PFSK-1 (cell line): ENCODE measurements around the gene RAP1GAP2.

Source experiments
- FOXP2 ChIP-seq: optimal IDR thresholded peaks from 2 replicates; pipeline ENCODE3; 2011; ENCODE audit warnings: borderline replicate concordance, control low read depth, inconsistent platforms; ENCODE audit not compliant: insufficient read depth; ENCODE audit errors: extremely low read length, extremely low read depth
- POLR2AphosphoS5 ChIP-seq: IDR thresholded peaks from 2 replicates; pipeline ENCODE4 v1.6.1; 2012; ENCODE audit warnings: low read depth, mild to moderate bottlenecking, control low read depth, low read length, moderate library complexity
- REST ChIP-seq, 2 experiments: IDR thresholded peaks; 2 replicates each; pipeline versions ENCODE4 v1.6.1 to v1.8.0; 2011 to 2012; ENCODE audit warnings: low read depth in 2 of 2, low read length in 2 of 2, control low read depth in 1 of 2, inconsistent platforms in 1 of 2, mild to moderate bottlenecking in 1 of 2, moderate library complexity in 1 of 2; ENCODE audit not compliant: insufficient read depth in 1 of 2
- SIN3A ChIP-seq: IDR thresholded peaks from 2 replicates; pipeline ENCODE4 v1.6.1; 2012; ENCODE audit warnings: mild to moderate bottlenecking, low read length, moderate library complexity, borderline replicate concordance; ENCODE audit not compliant: insufficient read depth
- TAF1 ChIP-seq: IDR thresholded peaks from 2 replicates; pipeline ENCODE4 v1.6.1; 2012; ENCODE audit warnings: low read length, control low read depth, borderline replicate concordance; ENCODE audit not compliant: insufficient read depth

Gene RAP1GAP2

GRCh38 chr17:2946144-2946543 lies 149.9 kb downstream of the RAP1GAP2 start:
- TF ChIP-seq FOXP2, result no peak
- TF ChIP-seq POLR2AphosphoS5, result no peak
- TF ChIP-seq TAF1, result no peak
- no peak for TF ChIP-seq SIN3A
- TF ChIP-seq REST (IDR thresholded peaks at IDR 0.05; ENCODE audit: insufficient read depth in 1 of 2, low read depth in 2 of 2, low read length in 2 of 2), result no peak

DNA sequence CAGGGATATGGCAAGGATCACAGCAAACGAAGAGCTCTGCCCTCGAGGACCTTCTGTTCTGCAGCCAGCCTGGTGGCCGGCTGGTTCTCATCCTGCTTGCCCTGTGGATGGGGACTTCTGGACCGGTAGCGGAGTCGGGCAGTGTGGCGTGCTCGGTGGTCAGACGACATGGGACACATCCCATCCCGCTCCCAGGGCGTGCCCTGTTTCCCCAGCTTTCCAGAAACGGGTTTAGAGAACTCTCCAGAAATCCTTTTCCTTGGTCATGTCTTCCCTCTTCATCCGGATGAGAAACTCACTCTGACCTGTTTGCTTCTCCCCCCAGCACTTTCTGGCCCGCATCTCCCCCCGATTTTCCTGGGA lies 151.3 kb downstream of the RAP1GAP2 start:
- no peak for TF ChIP-seq REST (IDR thresholded peaks at IDR 0.05; ENCODE audit: insufficient read depth in 1 of 2, low read depth in 2 of 2, low read length in 2 of 2)
- no peak for TF ChIP-seq TAF1

- no peak for TF ChIP-seq TAF1
Measured at GRCh38 chr17:2947996-2948550, 151.8 kb downstream of the RAP1GAP2 start.

DNA sequence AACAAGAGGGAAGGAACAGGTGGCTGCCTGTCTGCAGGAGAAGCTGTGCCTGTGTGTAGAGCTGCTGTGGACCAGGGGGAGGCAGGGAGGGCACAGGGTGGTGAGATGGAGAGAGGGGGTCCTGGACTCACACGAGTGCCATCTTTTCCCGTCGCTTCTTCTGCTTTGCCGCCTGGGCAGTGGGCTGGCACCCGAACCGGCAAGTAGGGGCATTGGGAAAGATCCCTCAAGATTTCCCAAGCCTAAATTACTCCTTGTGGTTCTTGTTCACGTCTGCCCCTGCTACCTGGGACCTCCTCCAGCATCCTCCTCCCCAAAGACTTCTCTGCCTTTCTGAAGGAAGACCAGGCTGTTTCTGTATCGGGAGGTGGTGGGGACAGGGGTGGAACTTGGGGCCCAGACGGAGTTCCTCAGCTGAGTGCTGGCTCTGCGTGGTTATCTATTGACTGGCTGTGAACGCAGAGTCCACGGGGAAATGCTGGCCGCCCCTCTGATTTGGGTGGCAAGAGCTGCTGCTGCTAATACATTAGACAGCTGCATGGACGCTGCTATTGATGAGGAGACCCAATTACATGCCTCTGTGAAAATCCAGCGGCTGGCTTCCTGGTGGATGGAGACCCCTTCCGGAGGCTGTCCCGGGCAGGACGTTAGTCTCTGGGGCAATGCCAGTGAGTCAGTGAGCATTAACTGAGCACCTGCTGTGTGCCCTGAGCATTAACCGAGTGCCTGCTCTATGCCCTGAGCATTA lies 152.7 kb downstream of the RAP1GAP2 start:
- TF ChIP-seq POLR2AphosphoS5 (no peak), SIN3A (no peak), REST (IDR thresholded peaks at IDR 0.05; ENCODE audit: insufficient read depth in 1 of 2, low read depth in 2 of 2, low read length in 2 of 2) (no peak), TAF1 (no peak), FOXP2 (no peak)

GRCh38 chr17:2949469-2950044 lies 153.3 kb downstream of the RAP1GAP2 start:
- TF ChIP-seq FOXP2, result no peak
- TF ChIP-seq POLR2AphosphoS5, result no peak
- TF ChIP-seq TAF1, result no peak
- no peak for TF ChIP-seq SIN3A
- no peak for TF ChIP-seq REST (IDR thresholded peaks at IDR 0.05; ENCODE audit: insufficient read depth in 1 of 2, low read depth in 2 of 2, low read length in 2 of 2)
